ENCODE measurements around the gene BZW2.
"Not testable (repeated sequence)": the region's sequence is repeated elsewhere in the genome, so short reads cannot be mapped to it uniquely, and the experiment has no call there.

Gene BZW2

DNA sequence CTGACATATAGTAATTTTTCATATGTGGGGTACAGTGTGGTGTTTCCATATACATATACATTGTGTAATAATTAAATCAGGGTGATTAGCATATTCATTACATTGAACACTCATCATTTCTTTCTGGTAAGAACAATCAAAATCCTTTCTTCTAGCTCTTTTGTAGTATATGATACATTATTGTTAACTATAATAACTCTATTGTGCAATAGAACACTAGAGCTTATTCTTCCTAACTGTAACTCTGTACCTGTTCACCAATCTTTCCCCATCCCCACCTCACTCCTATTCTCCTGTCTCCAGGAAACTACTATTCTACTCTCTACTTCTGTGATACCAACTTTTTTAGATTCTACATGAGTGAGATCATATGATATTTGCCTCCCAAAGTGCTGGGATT, 9.4 kb downstream of the BZW2 start:
- TF ChIP-seq, protein P1, sequence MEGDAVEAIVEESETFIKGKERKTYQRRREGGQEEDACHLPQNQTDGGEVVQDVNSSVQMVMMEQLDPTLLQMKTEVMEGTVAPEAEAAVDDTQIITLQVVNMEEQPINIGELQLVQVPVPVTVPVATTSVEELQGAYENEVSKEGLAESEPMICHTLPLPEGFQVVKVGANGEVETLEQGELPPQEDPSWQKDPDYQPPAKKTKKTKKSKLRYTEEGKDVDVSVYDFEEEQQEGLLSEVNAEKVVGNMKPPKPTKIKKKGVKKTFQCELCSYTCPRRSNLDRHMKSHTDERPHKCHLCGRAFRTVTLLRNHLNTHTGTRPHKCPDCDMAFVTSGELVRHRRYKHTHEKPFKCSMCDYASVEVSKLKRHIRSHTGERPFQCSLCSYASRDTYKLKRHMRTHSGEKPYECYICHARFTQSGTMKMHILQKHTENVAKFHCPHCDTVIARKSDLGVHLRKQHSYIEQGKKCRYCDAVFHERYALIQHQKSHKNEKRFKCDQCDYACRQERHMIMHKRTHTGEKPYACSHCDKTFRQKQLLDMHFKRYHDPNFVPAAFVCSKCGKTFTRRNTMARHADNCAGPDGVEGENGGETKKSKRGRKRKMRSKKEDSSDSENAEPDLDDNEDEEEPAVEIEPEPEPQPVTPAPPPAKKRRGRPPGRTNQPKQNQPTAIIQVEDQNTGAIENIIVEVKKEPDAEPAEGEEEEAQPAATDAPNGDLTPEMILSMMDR (IDR thresholded peaks at IDR 0.05; ENCODE audit: control extremely low read depth, extremely low read depth, low read depth, missing control alignments): no peak
- ChIA-PET CTCF (interaction anchor here (1.1 to 1.3 kb wide), 2 partner anchors 10 to 18 kb away, joined by 3 to 5 read pairs; partner anchors contain the start of genes ANKMY2 and BZW2), POLR2A (no interaction called here)
- DNase-seq (ENCODE audit: extremely low spot score): no peak

DNA sequence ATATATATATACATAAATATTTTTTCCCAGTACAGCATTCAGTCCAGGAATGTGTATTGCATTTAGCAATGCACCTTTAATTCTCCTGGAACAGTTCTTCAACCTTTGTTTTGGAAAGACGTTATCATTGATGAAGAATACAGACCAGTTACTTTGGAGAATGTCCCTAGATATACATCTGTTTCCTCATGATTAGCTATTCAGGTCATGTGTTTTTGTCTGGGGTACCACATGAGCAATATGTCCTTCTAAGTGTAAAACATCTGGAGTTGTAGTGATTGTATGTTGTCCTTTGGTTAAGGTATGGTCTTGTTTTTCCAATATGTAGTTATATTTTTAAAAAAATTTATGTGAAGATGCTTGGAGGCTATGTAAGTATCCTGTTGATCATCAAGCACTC, 10.2 kb downstream of the BZW2 start:
- no peak for DNase-seq (ENCODE audit: extremely low spot score)
- POLR2A ChIA-PET: no interaction called here
- TF ChIP-seq, protein P1 (IDR thresholded peaks at IDR 0.05; ENCODE audit: control extremely low read depth, extremely low read depth, low read depth, missing control alignments): no peak
- CTCF ChIA-PET: interaction anchor here (1.1 kb wide), 1 partner anchor 32 kb away, joined by 3 read pairs; no protein-coding TSS in a partner anchor

GRCh38 chr7:16657656-16658279, 11.8 kb downstream of the BZW2 start:
- ChIA-PET POLR2A (no interaction called here), CTCF (no interaction called here)
- no peak for DNase-seq (ENCODE audit: extremely low spot score)

GRCh38 chr7:16659854-16660497, 14.0 kb downstream of the BZW2 start:
- DNase-seq (ENCODE audit: extremely low spot score); CTCF ChIA-PET; POLR2A ChIA-PET: not testable (repeated sequence)

More at GRCh38 chr7:16657656-16658279, 11.8 kb downstream of the BZW2 start:
- TF ChIP-seq, protein P1 (IDR thresholded peaks at IDR 0.05; ENCODE audit: control extremely low read depth, extremely low read depth, low read depth, missing control alignments): no peak

- no peak for DNase-seq (ENCODE audit: extremely low spot score)
- ChIA-PET POLR2A (no interaction called here), CTCF (no interaction called here)
- TF ChIP-seq, protein P1 (IDR thresholded peaks at IDR 0.05; ENCODE audit: control extremely low read depth, extremely low read depth, low read depth, missing control alignments): no peak
Observed at GRCh38 chr7:16660702-16661464, 14.9 kb downstream of the BZW2 start.

- ChIA-PET POLR2A (no interaction called here), CTCF (interaction anchor here (1.2 kb wide), 1 partner anchor 14 kb away, joined by 3 read pairs; no protein-coding TSS in a partner anchor)
- TF ChIP-seq, protein P1 (IDR thresholded peaks at IDR 0.05; ENCODE audit: control extremely low read depth, extremely low read depth, low read depth, missing control alignments): no peak
- no peak for DNase-seq (ENCODE audit: extremely low spot score)
Observed at GRCh38 chr7:16661924-16662323, 15.9 kb downstream of the BZW2 start.
